Mucosa of rectum (tissue), 2 donors: ENCODE measurements around the gene GRIK1.

ENCODE experiments used
- H3K27ac ChIP-seq, 2 donors: one replicate each; pipeline ENCODE4 v1.7.0; 2013; ENCODE audit warnings: inconsistent platforms in 2 of 2, low read depth in 2 of 2, low read length in 2 of 2
- H3K27me3 ChIP-seq, 2 donors: one replicate each; pipeline ENCODE4 v1.7.0; 2013; ENCODE audit warnings: low read length in 2 of 2; ENCODE audit not compliant: control insufficient read depth in 2 of 2, insufficient read depth in 2 of 2
- H3K36me3 ChIP-seq, 2 donors: one replicate each; pipeline ENCODE4 v1.7.0; 2013; ENCODE audit warnings: low read length in 2 of 2; ENCODE audit not compliant: control insufficient read depth in 2 of 2, insufficient read depth in 2 of 2
- H3K4me1 ChIP-seq, 2 donors: one replicate each; pipeline ENCODE4 v1.7.0; 2013; ENCODE audit warnings: low read length in 2 of 2, mild to moderate bottlenecking in 1 of 2; ENCODE audit not compliant: control insufficient read depth in 2 of 2, insufficient read depth in 2 of 2
- H3K4me3 ChIP-seq, 2 donors: one replicate each; pipeline ENCODE4 v1.7.0; 2013; ENCODE audit warnings: low read length in 2 of 2
- H3K9ac ChIP-seq, 2 donors: one replicate each; pipeline ENCODE4 v1.7.0; 2013; ENCODE audit warnings: low read length in 2 of 2, low read depth in 1 of 2, mild to moderate bottlenecking in 1 of 2
- H3K9me3 ChIP-seq, 2 donors: one replicate each; pipeline ENCODE4 v1.7.0; 2013; ENCODE audit warnings: low read length in 2 of 2; ENCODE audit not compliant: control insufficient read depth in 2 of 2
- donor health status: healthy.
- donor health status: Normal muscosa, but diverticular disease.

Gene GRIK1

GRCh38 chr21:29550205-29550604, 389.6 kb downstream of the GRIK1 start:
- no peaks in the 10 kb centered on the region for H3K27me3 ChIP-seq
- no peaks in the 10 kb centered on the region for H3K36me3 ChIP-seq
- no peak overlapping the region for H3K4me3 ChIP-seq
- no peaks in the 10 kb centered on the region for H3K9me3 ChIP-seq
- H3K27ac ChIP-seq, result no peak overlapping the region
- no peak overlapping the region for H3K9ac ChIP-seq
- H3K4me1 ChIP-seq, result no peaks in the 10 kb centered on the region

GRCh38 chr21:29549614-29550013, 390.2 kb downstream of the GRIK1 start:
- Histone ChIP-seq H3K27ac (no peak overlapping the region), H3K9ac (no peak overlapping the region), H3K36me3 (no peaks in the 10 kb centered on the region), H3K4me3 (no peak overlapping the region), H3K27me3 (no peaks in the 10 kb centered on the region), H3K4me1 (no peaks in the 10 kb centered on the region), H3K9me3 (no peaks in the 10 kb centered on the region)

DNA sequence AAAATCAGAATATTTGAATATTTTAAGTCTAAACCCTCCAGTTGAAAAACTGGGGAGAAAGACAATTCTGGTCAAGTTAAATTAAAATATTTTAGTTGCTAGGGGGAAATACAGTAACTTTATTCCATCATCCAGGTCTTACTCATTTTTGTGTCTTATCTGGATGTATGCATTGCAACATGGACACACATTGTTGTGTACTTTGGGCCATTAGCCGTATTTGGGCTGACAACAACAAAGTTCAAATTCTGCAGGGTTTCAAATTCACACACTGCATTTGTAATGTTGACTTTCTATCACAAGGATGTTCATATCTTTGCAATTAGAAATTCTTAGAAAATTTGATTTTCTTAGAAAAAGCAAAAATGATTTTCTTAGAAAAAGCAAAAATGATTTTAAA, 391.8 kb downstream of the GRIK1 start:
- no peaks in the 10 kb centered on the region for H3K27me3 ChIP-seq
- H3K9ac ChIP-seq, result no peak overlapping the region
- no peak overlapping the region for H3K27ac ChIP-seq
- H3K4me3 ChIP-seq, result no peak overlapping the region
- no peaks in the 10 kb centered on the region for H3K36me3 ChIP-seq
- no peaks in the 10 kb centered on the region for H3K4me1 ChIP-seq
- no peaks in the 10 kb centered on the region for H3K9me3 ChIP-seq

GRCh38 chr21:29546071-29546470, 393.7 kb downstream of the GRIK1 start:
- Histone ChIP-seq H3K4me1 (no peaks in the 10 kb centered on the region), H3K9ac (no peak overlapping the region), H3K36me3 (no peaks in the 10 kb centered on the region), H3K27ac (no peak overlapping the region), H3K27me3 (no peaks in the 10 kb centered on the region), H3K9me3 (no peaks in the 10 kb centered on the region), H3K4me3 (no peak overlapping the region)

- Histone ChIP-seq H3K36me3 (no peaks in the 10 kb centered on the region), H3K4me1 (no peaks in the 10 kb centered on the region), H3K27me3 (no peaks in the 10 kb centered on the region), H3K9me3 (no peaks in the 10 kb centered on the region), H3K4me3 (no peak overlapping the region), H3K27ac (no peak overlapping the region), H3K9ac (no peak overlapping the region)
Observed at GRCh38 chr21:29540289-29540688, 399.5 kb downstream of the GRIK1 start.

GRCh38 chr21:29538115-29538514, 401.7 kb downstream of the GRIK1 start:
- no peaks in the 10 kb centered on the region for H3K4me1 ChIP-seq
- no peak overlapping the region for H3K9ac ChIP-seq
- H3K27ac ChIP-seq, result no peak overlapping the region
- H3K36me3 ChIP-seq, result no peaks in the 10 kb centered on the region
- H3K9me3 ChIP-seq, result no peaks in the 10 kb centered on the region
- no peak overlapping the region for H3K4me3 ChIP-seq
- no peaks in the 10 kb centered on the region for H3K27me3 ChIP-seq

DNA sequence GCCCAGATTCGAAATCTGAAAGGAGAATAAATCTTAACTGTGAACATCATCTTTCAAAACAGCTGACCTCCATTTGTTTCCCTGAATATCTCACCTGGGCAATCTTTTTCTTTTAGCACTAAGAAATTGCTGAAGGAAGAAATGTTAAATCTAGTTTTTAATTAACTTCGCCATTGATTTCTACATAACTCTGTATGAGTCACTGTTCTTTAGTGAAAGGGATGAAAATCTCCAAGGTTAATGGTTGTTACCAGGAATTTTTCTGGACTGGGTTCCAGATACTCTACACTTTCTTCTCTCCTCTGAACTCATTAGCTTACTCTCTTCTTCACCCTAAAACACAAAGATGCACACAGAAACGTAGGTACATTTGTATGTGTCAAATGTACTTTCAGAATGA, 405.3 kb downstream of the GRIK1 start:
- no peaks in the 10 kb centered on the region for H3K36me3 ChIP-seq
- H3K9ac ChIP-seq, result no peak overlapping the region

GRCh38 chr21:29529139-29529538, 410.7 kb downstream of the GRIK1 start:
- Histone ChIP-seq H3K27ac (no peak overlapping the region), H3K9ac (no peak overlapping the region), H3K4me3 (no peak overlapping the region), H3K9me3 (peaks cover 0 to 5% of the 10 kb centered on the region in 2 donors), H3K4me1 (no peaks in the 10 kb centered on the region), H3K36me3 (no peaks in the 10 kb centered on the region), H3K27me3 (no peaks in the 10 kb centered on the region)

More for the DNA sequence above, 405.3 kb downstream of the GRIK1 start:
- H3K4me3 ChIP-seq, result no peak overlapping the region
- no peaks in the 10 kb centered on the region for H3K9me3 ChIP-seq
- H3K4me1 ChIP-seq, result no peaks in the 10 kb centered on the region
- no peaks in the 10 kb centered on the region for H3K27me3 ChIP-seq
- H3K27ac ChIP-seq, result no peak overlapping the region

- no peak overlapping the region for H3K27ac ChIP-seq
- H3K9me3 ChIP-seq, result peaks cover 0 to 5% of the 10 kb centered on the region in 2 donors
- H3K36me3 ChIP-seq, result no peaks in the 10 kb centered on the region
- no peaks in the 10 kb centered on the region for H3K27me3 ChIP-seq
- H3K9ac ChIP-seq, result no peak overlapping the region
- no peaks in the 10 kb centered on the region for H3K4me1 ChIP-seq
- H3K4me3 ChIP-seq, result no peak overlapping the region
Observed at GRCh38 chr21:29526545-29526944, 413.3 kb downstream of the GRIK1 start.

- peaks cover 0 to 5% of the 10 kb centered on the region in 2 donors for H3K9me3 ChIP-seq
- no peaks in the 10 kb centered on the region for H3K27me3 ChIP-seq
- H3K27ac ChIP-seq, result no peak overlapping the region
- no peak overlapping the region for H3K9ac ChIP-seq
- H3K4me3 ChIP-seq, result no peak overlapping the region
- H3K36me3 ChIP-seq, result no peaks in the 10 kb centered on the region
- H3K4me1 ChIP-seq, result no peaks in the 10 kb centered on the region
Observed at GRCh38 chr21:29524055-29524454, 415.7 kb downstream of the GRIK1 start.

DNA sequence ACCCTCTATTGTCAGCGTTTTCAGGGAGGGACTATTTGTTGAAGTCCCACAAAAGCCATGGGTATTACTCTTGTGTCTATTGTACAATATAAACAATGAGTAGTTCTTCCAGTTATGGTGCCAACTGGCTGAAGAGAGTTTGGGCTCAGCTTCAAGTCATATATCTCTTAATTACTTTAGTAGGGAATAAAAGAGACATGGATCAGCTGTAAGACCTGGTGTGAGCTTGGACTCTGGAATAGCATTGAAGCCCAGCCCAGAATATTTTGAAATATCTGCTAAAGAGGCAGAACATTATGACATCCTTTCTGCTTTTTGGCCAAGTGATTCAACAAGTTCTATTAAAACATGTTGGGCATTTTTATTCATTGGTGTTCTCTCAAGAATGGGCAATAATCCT, 416.1 kb downstream of the GRIK1 start:
- no peaks in the 10 kb centered on the region for H3K27me3 ChIP-seq
- H3K36me3 ChIP-seq, result no peaks in the 10 kb centered on the region
- no peaks in the 10 kb centered on the region for H3K4me1 ChIP-seq
- H3K9ac ChIP-seq, result no peak overlapping the region
- no peak overlapping the region for H3K27ac ChIP-seq
- H3K4me3 ChIP-seq, result no peak overlapping the region
- H3K9me3 ChIP-seq, result peaks cover 0 to 5% of the 10 kb centered on the region in 2 donors
